Ishikawa (cell line): Measurements from ENCODE around the gene UBE2Q1.

Experiments
- NFIC ChIP-seq: IDR thresholded peaks from 2 replicates; pipeline ENCODE4 v1.6.1; 2012
- TAF1 ChIP-seq: IDR thresholded peaks from 2 replicates; pipeline ENCODE4 v1.6.1; 2012; ENCODE audit warnings: low read depth, mild to moderate bottlenecking

DNA sequence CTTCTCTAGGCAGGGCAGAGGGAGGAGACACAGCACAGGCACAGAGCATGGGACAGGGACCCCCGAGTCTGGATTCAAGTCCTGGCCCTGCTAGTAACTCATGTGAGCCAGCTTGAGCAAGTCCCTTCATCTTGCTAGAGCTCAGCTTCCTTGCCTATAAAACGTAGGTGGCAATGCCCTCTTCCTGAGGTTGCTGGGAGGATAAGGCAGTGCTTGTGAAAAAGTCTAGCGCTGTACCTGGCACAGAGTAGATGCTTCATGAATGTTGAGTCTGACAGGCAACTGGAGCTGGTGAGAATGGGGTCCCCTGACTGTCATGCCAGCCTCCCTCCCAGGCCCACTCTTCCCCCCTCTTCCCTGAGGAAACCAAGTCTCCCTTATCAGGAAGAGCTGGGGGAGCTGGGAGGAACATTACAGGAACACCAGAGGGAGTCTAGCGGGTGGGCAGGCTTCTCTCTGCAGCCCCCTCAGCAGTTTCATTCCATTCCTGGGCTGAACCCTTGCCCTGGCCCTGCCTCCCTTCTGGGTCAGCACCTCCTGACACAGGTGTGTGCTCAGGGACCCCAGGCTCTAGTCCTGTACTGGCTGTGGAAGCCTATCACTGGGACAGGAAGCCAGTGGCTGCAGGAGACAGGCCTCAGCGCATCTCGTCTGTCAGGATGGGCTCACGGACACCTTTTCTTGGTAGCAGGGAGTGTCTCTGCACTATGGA, 19.0 kb upstream of the UBE2Q1 start:
- TF ChIP-seq NFIC (no peak), TAF1 (no peak)
